Nephron (organoid): Measurements from ENCODE around the gene GATAD1.
"Not testable (repeated sequence)": the region's sequence is repeated elsewhere in the genome, so short reads cannot be mapped to it uniquely, and the experiment has no call there.

Source experiments
- H3K27ac Mint-ChIP-seq, 3 experiments: 2 replicates each; pipeline ENCODE4 v1.8.0; 2020; ENCODE audit warnings: mixed read lengths in 3 of 3, mild to moderate bottlenecking in 2 of 3, moderate library complexity in 1 of 3
- H3K27me3 Mint-ChIP-seq: 2 replicates; pipeline ENCODE4 v1.8.0; 2021; ENCODE audit warnings: low read depth, mild to moderate bottlenecking, moderate library complexity, mixed read lengths
- H3K36me3 Mint-ChIP-seq: 2 replicates; pipeline ENCODE4 v1.8.0; 2020; ENCODE audit warnings: low read depth, mixed read lengths
- H3K4me1 Mint-ChIP-seq: 2 replicates; pipeline ENCODE4 v1.8.0; 2020; ENCODE audit warnings: mixed read lengths
- H3K4me3 Mint-ChIP-seq, 3 experiments: 2 replicates each; pipeline ENCODE4 v1.8.0; 2020; ENCODE audit warnings: mild to moderate bottlenecking in 3 of 3, mixed read lengths in 3 of 3, moderate library complexity in 2 of 3
- H3K9me3 Mint-ChIP-seq: 2 replicates; pipeline ENCODE4 v1.8.0; 2020; ENCODE audit warnings: mixed read lengths
- CTCF ChIP-seq, 3 experiments: fragments of 200-600 bp; sonication (generic); IDR thresholded peaks; one replicate each; pipeline ENCODE4 v1.5.0; 2021; ENCODE audit warnings: antibody characterized with exemption in 3 of 3; ENCODE audit not compliant: unreplicated experiment in 3 of 3

GATAD1 gene

GRCh38 chr7:92404170-92404614 lies 43.1 kb upstream of the GATAD1 start:
- H3K27ac Mint-ChIP-seq = no peak overlapping the region
- H3K9me3 Mint-ChIP-seq = no peaks in the 10 kb centered on the region
- peaks cover 6% of the 10 kb centered on the region for H3K36me3 Mint-ChIP-seq
- no peak overlapping the region for H3K4me3 Mint-ChIP-seq
- peaks cover 5% of the 10 kb centered on the region for H3K4me1 Mint-ChIP-seq
- no peak for TF ChIP-seq CTCF (IDR thresholded peaks at IDR 0.05; ENCODE audit: unreplicated experiment in 3 of 3)
- no peaks in the 10 kb centered on the region for H3K27me3 Mint-ChIP-seq

GRCh38 chr7:92409357-92409756 lies 37.9 kb upstream of the GATAD1 start:
- Mint-ChIP-seq H3K27ac (no peak overlapping the region), H3K9me3 (no peaks in the 10 kb centered on the region), H3K4me1 (peaks cover 3% of the 10 kb centered on the region), H3K36me3 (no peaks in the 10 kb centered on the region), H3K4me3 (no peak overlapping the region), H3K27me3 (no peaks in the 10 kb centered on the region)
- TF ChIP-seq CTCF (IDR thresholded peaks at IDR 0.05; ENCODE audit: unreplicated experiment in 3 of 3) = no peak

GRCh38 chr7:92410162-92410561 lies 37.1 kb upstream of the GATAD1 start:
- not testable (repeated sequence) for H3K9me3 Mint-ChIP-seq, H3K4me1 Mint-ChIP-seq, H3K27me3 Mint-ChIP-seq, H3K27ac Mint-ChIP-seq, H3K4me3 Mint-ChIP-seq, H3K36me3 Mint-ChIP-seq

GRCh38 chr7:92412745-92413144 lies 34.5 kb upstream of the GATAD1 start:
- Mint-ChIP-seq H3K27me3 (no peaks in the 10 kb centered on the region), H3K4me1 (peaks cover 3% of the 10 kb centered on the region), H3K36me3 (no peaks in the 10 kb centered on the region), H3K9me3 (no peaks in the 10 kb centered on the region), H3K4me3 (no peak overlapping the region), H3K27ac (peak overlapping the region in 1 of 3 experiments; percentile 17)
- TF ChIP-seq CTCF (IDR thresholded peaks at IDR 0.05; ENCODE audit: unreplicated experiment in 3 of 3) = no peak

- Mint-ChIP-seq H3K27ac (no peak overlapping the region), H3K4me3 (no peak overlapping the region), H3K27me3 (no peaks in the 10 kb centered on the region), H3K4me1 (peaks cover 3% of the 10 kb centered on the region), H3K36me3 (no peaks in the 10 kb centered on the region), H3K9me3 (no peaks in the 10 kb centered on the region)
- TF ChIP-seq CTCF (IDR thresholded peaks at IDR 0.05; ENCODE audit: unreplicated experiment in 3 of 3) = no peak
Observed at GRCh38 chr7:92413550-92413949, 33.7 kb upstream of the GATAD1 start.

GRCh38 chr7:92415225-92415624 lies 32.1 kb upstream of the GATAD1 start:
- H3K36me3 Mint-ChIP-seq = no peaks in the 10 kb centered on the region
- no peak for TF ChIP-seq CTCF (IDR thresholded peaks at IDR 0.05; ENCODE audit: unreplicated experiment in 3 of 3)
- H3K27me3 Mint-ChIP-seq = no peaks in the 10 kb centered on the region
- no peak overlapping the region for H3K27ac Mint-ChIP-seq
- no peak overlapping the region for H3K4me3 Mint-ChIP-seq
- H3K9me3 Mint-ChIP-seq = no peaks in the 10 kb centered on the region
- peaks cover 3% of the 10 kb centered on the region for H3K4me1 Mint-ChIP-seq
